ENCODE measurements around the gene S100PBP. TPM values are rescaled to one million over a fixed set of nuclear protein-coding genes. Genes with fewer than 3 reads are reported as not detected.

Gene S100PBP
- total and polyA plus RNA-seq, 2 of the 13 experiments (the other 11 are each of a cell fraction or from before 2014, with no cell fraction given) = 20.4 to 26.1 TPM

- no peak overlapping the region for H3K27ac ChIP-seq (ENCODE audit: extremely low read length, insufficient read depth, low read length)
- CTCF ChIA-PET (ENCODE audit: low intra/inter-chr PET ratio, low total read pairs) = interaction anchor here (1.8 to 4.4 kb wide), 2 partner anchors 30 to 59 kb away, joined by 13 to 88 read pairs; a partner anchor contains a TSS
- intact Hi-C loops (cut with micrococcal nuclease; ENCODE audit: unreplicated experiment) = loop anchor here (2.0 kb wide), 1 partner anchor 29 kb away; no protein-coding TSS in a partner anchor
- TF ChIP-seq GATAD2A (CRISPR knock-in tag; IDR thresholded peaks at IDR 0.05) (no peak), AGO1 (IDR thresholded peaks at IDR 0.05; ENCODE audit: low read depth, low read length, poor library complexity, severe bottlenecking) (no peak), HBP1 (CRISPR knock-in tag; IDR thresholded peaks at IDR 0.05; ENCODE audit: low read depth) (no peak), ZNF235 (CRISPR knock-in tag; IDR thresholded peaks at IDR 0.05; ENCODE audit: borderline replicate concordance) (no peak), AGO2 (optimal IDR thresholded peaks at IDR 0.05; ENCODE audit: low read depth, low read length) (peak; percentile 95), ZNF275 (CRISPR knock-in tag; IDR thresholded peaks at IDR 0.05; ENCODE audit: borderline replicate concordance) (no peak), ZNF510 (CRISPR knock-in tag; IDR thresholded peaks at IDR 0.05; ENCODE audit: low read depth) (no peak), ZNF788 (CRISPR knock-in tag; IDR thresholded peaks at IDR 0.05; ENCODE audit: borderline replicate concordance) (no peak), NBN (conservative IDR thresholded peaks at IDR 0.05) (no peak), MTA3 (CRISPR knock-in tag; IDR thresholded peaks at IDR 0.05) (no peak), RBM22 (optimal IDR thresholded peaks at IDR 0.05; ENCODE audit: low read length) (peak; percentile 65), ZNF883 (CRISPR knock-in tag; IDR thresholded peaks at IDR 0.05; ENCODE audit: not compliant biosample characterization) (peak; percentile 31), HNF1A (IDR thresholded peaks at IDR 0.05; ENCODE audit: low read depth) (no peak), HNF1A (CRISPR knock-in tag; IDR thresholded peaks at IDR 0.05; ENCODE audit: borderline replicate concordance) (no peak), ZNF230 (CRISPR knock-in tag; IDR thresholded peaks at IDR 0.05) (no peak), CCAR2 (optimal IDR thresholded peaks at IDR 0.05; ENCODE audit: low read depth, low read length) (no peak), PCBP2 (optimal IDR thresholded peaks at IDR 0.05; ENCODE audit: low read depth, low read length, poor library complexity, severe bottlenecking) (no peak)
Measured at GRCh38 chr1:32771561-32772280, 45.7 kb upstream of the S100PBP start.

More at GRCh38 chr1:32771561-32772280, 45.7 kb upstream of the S100PBP start:
- DNase-seq (ENCODE audit: low spot score) (no peak), FAIRE-seq (no peak), ATAC-seq (peak; percentile 4)
- in situ Hi-C loops (cut with HindIII; ENCODE audit: extremely low pct_ligation_motif_present, low pct_unique_long_range_greater_than_20kb) = no loop called here
- Histone ChIP-seq H3K9me3 (ENCODE audit: low read length) (no peaks in the 10 kb centered on the region), H4K20me1 (ENCODE audit: insufficient read depth, low read length) (no peaks in the 10 kb centered on the region), H3K27me3 (ENCODE audit: control insufficient read depth in 1 of 2, insufficient read depth in 2 of 2, low read length in 2 of 2) (no peaks in the 10 kb centered on the region), H3K4me1 (ENCODE audit: insufficient read depth, low read length) (peaks cover 11% of the 10 kb centered on the region), H3K4me3 (replicated peaks in 1 of 3; ENCODE audit: insufficient read depth in 1 of 3, low read depth in 2 of 3, low read length in 3 of 3) (no peak overlapping the region), H2AFZ (ENCODE audit: low read length) (no peak overlapping the region), H3K79me2 (ENCODE audit: insufficient read depth, low read length) (no peaks in the 10 kb centered on the region), H3K36me3 (replicated peaks in 1 of 2; ENCODE audit: control insufficient read depth in 1 of 2, insufficient read depth in 2 of 2, low read length in 2 of 2) (peaks cover 16 to 34% of the 10 kb centered on the region in 2 experiments), H3K4me2 (ENCODE audit: low read depth, low read length) (no peak overlapping the region), H3K9ac (ENCODE audit: insufficient read depth, low read depth, low read length) (no peak overlapping the region)
- POLR2A ChIA-PET = interaction anchor here (0.7 to 4.9 kb wide), 6 partner anchors 12 to 121 kb away, joined by 3 to 51 read pairs (median 8); partner anchors contain the start of gene RBBP4
- no TSS peak for BruUV-seq (replicated peaks)
- 95% methylated on average over 8 of the region's 30 CpGs for WGBS (ENCODE audit: low lambda C conversion rate)
